BE2C (cell line): ENCODE data around the gene EBF3.

Experiments
- DNase-seq: peaks from one replicate; pipeline ENCODE4 v3.0.0-alpha.2; 2020
- H3K27me3 ChIP-seq: fragments of 250-450 bp; sonication (Bioruptor Pico); 2 replicates; pipeline ENCODE4 v1.5.1; 2020; ENCODE audit warnings: mild to moderate bottlenecking
- H3K36me3 ChIP-seq: fragments of 250-450 bp; sonication (Bioruptor Pico); 2 replicates; pipeline ENCODE4 v1.5.1; 2020; ENCODE audit warnings: mild to moderate bottlenecking
- H3K4me1 ChIP-seq: fragments of 250-450 bp; sonication (Bioruptor Pico); 2 replicates; pipeline ENCODE4 v1.5.1; 2020
- H3K4me3 ChIP-seq: 2 replicates; pipeline ENCODE4 v1.5.1; 2011; ENCODE audit warnings: low read depth, low read length
- H3K9me3 ChIP-seq: fragments of 250-450 bp; sonication (Bioruptor Pico); 2 replicates; pipeline ENCODE4 v1.5.1; 2020
- CTCF ChIP-seq: IDR thresholded peaks from 2 replicates; pipeline ENCODE4 v1.5.1; 2012; ENCODE audit warnings: mild to moderate bottlenecking, low read depth, low read length

Gene EBF3

GRCh38 chr10:129917936-129918335, 46.1 kb downstream of the EBF3 start:
- H3K9me3 ChIP-seq = no peaks in the 10 kb centered on the region
- no peak for TF ChIP-seq CTCF

DNA sequence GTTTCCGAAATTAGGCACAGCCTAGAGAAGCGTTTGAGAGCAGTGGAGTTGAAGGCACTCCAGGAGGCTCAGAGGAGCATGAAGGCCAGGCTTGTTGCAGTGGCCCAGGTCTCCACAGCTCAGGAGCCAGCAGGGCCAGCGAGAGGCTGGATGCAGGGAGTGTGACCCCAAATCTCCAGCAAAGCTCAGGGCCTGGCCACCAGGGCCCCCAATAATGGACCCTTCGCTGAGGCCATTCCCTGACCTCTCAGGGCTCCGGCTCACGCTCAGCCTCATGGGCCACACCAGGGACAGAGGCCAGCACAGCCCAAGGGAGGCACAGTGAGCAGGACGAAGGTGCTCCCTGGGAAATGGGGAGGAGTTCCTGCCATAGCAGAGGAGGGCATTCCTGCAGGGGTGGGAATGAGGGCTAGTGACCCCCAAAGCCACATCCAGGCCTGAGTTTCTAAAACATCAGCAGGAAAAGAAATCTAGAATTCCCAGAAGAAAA, 47.5 kb downstream of the EBF3 start:
- Histone ChIP-seq H3K27me3 (no peaks in the 10 kb centered on the region), H3K4me1 (peaks cover 9% of the 10 kb centered on the region), H3K36me3 (peaks cover 3% of the 10 kb centered on the region; the same call in 1 of the 2 replicates), H3K9me3 (no peaks in the 10 kb centered on the region), H3K4me3 (no peak overlapping the region)
- TF ChIP-seq CTCF = no peak
- DNase-seq = no peak

More at GRCh38 chr10:129917936-129918335, 46.1 kb downstream of the EBF3 start:
- no peak overlapping the region for H3K4me3 ChIP-seq
- no peak for DNase-seq
- H3K4me1 ChIP-seq = peaks cover 2% of the 10 kb centered on the region
- peaks cover 3% of the 10 kb centered on the region; the same call in 1 of the 2 replicates for H3K36me3 ChIP-seq
- no peaks in the 10 kb centered on the region for H3K27me3 ChIP-seq

- no peak overlapping the region for H3K4me3 ChIP-seq
- TF ChIP-seq CTCF = no peak
- peaks cover 2% of the 10 kb centered on the region; the same call in 1 of the 2 replicates for H3K36me3 ChIP-seq
- DNase-seq = no peak
- peaks cover 9% of the 10 kb centered on the region for H3K4me1 ChIP-seq
- no peaks in the 10 kb centered on the region for H3K9me3 ChIP-seq
- H3K27me3 ChIP-seq = no peaks in the 10 kb centered on the region
Observed at GRCh38 chr10:129915526-129916378, 48.3 kb downstream of the EBF3 start.

DNA sequence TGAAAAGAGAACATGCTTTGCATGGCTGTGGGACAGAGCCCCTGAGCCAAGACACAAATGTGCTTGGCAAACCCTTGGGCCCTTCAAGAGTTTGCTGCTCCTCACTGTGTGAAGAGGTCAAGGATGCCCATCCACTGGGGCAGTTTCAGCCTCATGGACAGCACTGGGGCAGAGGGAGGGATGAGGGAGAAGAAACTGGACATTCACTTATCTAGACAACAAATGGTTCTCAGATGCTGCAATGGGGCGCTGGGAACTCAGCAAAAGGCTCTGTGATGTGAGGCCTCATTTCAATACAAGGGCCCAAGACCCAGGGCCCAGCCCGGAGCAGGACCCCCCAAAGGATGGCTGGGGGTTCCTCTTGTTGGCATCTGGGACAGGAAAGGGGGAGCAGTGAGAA, 49.1 kb downstream of the EBF3 start:
- DNase-seq = no peak
- Histone ChIP-seq H3K4me1 (peaks cover 9% of the 10 kb centered on the region), H3K27me3 (no peaks in the 10 kb centered on the region), H3K36me3 (no peaks in the 10 kb centered on the region), H3K9me3 (no peaks in the 10 kb centered on the region), H3K4me3 (no peak overlapping the region)
- TF ChIP-seq CTCF = no peak

DNA sequence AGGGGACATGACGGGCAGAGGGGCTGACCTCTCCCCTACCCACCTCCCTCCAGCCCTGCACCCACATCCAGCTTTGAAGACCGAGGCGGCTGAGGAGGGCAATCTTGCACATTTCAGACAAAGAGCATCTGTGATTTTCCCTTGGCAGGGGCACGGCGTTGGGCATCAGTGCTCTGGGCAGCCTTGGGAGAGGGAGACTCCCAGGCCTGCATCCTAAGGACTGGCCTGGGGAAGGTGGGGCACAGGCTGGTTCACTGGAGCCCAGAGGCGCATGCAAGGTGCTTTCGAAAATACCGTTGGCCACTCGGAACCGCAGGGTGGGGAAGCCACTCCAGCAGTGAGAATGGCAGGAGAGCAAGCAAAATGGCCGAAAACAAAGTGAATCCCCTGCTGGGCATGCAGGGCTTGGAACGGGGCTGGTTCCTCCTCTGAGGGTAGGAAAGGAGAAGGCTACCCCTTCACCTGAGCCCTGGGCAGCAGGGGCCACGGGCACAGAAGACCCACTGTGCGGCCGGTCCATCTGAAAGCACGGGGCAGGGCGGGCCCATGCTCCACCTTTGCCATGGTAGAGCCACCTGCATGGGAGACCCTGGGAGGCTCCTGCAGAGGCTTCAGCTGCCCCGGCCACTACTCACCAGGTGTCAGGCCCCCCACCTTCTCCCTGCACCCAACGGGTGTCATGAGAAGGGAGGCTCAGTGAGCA, 49.8 kb downstream of the EBF3 start:
- no peaks in the 10 kb centered on the region for H3K9me3 ChIP-seq
- no peak for DNase-seq
- peaks cover 9% of the 10 kb centered on the region for H3K4me1 ChIP-seq
- no peak for TF ChIP-seq CTCF
- no peak overlapping the region for H3K4me3 ChIP-seq
- H3K36me3 ChIP-seq = no peaks in the 10 kb centered on the region
- H3K27me3 ChIP-seq = no peaks in the 10 kb centered on the region
